ELR (cell line): ENCODE results near the gene SLC41A3.
A peak's percentile ranks its signal among the peaks of the same experiment; 100 is the strongest.
"Not testable (repeated sequence)": the region's sequence is repeated elsewhere in the genome, so short reads cannot be mapped to it uniquely, and the experiment has no call there.

Experiments used
- DNase-seq: peaks from one replicate; pipeline ENCODE4 v3.0.0-alpha.2; 2015; ENCODE audit warnings: low read depth

The SLC41A3 gene

DNA sequence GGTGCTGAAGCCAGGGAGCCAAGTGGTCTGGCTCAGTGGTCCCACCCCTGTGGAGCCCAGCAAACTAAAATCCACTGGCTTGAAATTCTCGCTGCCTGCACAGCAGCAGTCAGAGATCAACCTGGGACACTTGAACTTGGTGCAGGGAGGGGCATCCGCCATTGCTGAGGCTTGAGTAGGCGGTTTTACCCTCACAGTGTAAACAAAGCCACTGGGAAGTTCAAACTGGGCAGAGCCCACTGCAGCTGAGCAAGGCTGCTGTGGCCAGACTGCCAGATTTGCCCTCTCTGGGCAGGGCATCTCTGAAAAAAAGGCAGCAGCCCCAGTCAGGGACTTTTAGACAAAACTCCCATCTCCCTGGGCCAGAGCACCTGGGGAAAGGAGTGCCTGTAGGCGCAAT, 87.2 kb downstream of the SLC41A3 start:
- not testable (repeated sequence) for DNase-seq

DNA sequence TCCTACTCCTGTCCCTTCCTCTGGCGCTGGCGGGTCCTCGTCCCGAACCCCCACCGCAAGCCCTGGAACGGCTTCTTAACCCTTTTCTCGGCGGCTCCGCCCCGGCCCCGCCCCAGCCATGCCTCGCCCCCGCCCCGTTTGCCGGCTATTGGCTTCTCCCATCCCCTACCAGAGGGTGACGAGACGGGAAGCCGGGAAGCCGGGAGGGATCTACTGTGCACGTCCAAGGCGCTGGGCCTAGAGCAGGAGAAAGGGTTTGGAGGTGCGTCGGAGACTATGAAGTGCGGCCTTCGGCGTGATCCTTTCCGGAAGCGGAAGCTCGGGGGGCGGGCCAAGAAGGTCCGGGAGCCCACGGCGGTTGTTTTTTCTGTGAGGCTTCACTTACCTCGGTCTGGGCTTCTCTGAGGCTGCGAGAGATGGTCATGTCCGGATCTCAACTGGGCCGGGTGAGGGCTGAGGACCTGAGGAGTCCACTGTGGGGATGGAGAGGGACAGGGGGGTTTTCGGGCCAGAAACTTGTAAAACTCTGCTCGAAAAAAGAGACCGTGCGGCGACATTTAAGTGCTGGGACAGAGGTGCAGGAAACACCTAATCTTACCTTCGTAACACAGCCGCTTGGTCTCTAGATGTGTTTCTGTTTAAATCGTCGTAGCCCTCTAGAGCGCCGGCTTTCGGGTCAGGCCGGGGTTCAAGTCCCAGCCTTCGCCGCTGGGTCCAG, 93.5 kb downstream of the SLC41A3 start:
- DNase-seq, result peak; percentile 87

DNA sequence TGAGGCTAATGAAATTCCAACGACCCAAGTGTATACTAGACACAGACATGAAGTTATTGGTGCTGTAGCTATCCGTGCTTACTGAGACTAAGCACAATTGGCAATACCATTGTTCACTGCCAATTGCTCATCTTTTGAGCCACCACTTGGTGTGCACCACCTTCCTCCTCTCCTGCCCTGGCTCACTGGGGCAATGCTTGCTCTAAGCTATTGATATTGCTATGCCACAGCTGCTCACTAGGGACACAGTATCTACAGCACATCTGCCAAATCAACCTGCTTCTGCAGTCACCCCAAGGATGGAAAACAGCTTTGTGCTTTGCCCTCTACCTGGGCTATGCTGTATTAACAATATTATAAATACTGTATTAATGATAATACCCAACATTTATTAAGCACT, 99.0 kb downstream of the SLC41A3 start:
- DNase-seq, result not testable (repeated sequence)

DNA sequence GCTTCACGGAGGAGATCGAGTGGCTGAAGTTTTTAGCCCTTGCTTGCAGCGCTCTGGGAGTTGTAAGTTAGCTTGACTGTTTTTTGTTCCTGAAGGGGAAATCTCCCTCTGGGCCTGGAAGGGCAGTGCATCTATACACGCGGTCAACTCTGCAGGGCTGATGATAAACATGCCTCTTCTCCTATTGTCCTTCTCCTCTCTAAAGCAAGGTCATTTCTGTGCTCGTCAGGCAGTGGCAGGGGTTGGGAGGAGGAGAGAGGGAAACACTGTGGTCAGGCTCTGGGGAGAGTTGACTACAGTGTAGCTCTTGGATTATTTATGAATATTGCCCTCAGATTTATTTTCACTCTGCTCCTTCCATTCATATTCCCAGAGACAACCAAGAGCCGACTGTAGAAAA, 106.8 kb downstream of the SLC41A3 start:
- not testable (repeated sequence) for DNase-seq

DNA sequence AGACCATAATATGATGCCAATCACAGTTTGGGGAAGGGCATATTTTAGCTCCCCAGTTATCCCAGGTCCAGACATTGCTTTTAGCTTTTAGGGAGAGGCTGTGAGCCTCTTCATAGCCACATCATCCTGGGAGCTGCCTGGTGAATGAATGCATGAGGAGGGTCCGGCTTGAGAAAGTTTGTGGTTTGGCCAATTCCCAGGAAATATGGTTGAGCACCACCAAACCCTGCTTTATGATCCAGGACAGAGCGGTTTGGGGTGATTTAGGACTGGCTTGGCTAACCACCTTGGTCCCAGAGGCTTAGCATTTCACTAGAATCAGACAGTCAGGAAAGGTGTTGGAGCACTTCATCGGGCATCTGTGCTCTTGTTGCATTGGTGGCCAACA, 107.9 kb downstream of the SLC41A3 start:
- not testable (repeated sequence) for DNase-seq

DNA sequence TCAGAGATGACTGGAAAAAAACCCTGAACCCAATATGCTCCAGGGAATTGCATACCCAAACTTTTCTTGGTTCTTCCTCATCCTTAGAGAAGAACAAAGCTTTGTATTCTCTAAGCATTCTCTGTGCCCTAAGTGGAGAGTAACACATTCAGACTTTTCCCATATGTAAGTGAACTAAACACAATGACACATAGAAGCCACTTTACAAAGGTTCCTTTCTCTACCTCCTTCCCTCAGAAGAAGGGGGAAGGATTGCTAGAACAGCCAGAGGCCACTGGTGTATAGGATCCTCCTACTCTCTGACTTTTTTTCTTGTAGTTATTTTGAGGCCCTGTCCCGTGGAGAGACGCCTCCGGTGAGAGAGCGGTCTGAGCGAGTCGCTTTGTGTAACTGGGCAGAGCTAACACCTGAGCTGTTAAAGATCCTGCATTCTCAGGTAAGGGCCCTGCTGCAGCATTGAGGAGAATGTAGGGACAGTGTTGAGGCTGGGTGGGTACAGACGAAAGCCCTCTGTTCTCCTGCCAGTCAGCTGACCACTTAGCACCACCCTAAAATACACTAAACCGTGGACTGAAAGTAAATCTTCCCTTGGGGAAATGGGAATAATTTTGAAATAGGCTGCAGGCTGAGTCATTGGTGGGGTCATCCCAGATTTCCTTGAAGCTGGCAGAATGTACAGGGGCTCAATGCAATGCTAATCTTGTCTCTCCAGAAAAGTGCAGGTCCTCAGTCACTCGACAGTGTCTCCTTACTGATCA, 108.5 kb downstream of the SLC41A3 start:
- DNase-seq, result not testable (repeated sequence)

DNA sequence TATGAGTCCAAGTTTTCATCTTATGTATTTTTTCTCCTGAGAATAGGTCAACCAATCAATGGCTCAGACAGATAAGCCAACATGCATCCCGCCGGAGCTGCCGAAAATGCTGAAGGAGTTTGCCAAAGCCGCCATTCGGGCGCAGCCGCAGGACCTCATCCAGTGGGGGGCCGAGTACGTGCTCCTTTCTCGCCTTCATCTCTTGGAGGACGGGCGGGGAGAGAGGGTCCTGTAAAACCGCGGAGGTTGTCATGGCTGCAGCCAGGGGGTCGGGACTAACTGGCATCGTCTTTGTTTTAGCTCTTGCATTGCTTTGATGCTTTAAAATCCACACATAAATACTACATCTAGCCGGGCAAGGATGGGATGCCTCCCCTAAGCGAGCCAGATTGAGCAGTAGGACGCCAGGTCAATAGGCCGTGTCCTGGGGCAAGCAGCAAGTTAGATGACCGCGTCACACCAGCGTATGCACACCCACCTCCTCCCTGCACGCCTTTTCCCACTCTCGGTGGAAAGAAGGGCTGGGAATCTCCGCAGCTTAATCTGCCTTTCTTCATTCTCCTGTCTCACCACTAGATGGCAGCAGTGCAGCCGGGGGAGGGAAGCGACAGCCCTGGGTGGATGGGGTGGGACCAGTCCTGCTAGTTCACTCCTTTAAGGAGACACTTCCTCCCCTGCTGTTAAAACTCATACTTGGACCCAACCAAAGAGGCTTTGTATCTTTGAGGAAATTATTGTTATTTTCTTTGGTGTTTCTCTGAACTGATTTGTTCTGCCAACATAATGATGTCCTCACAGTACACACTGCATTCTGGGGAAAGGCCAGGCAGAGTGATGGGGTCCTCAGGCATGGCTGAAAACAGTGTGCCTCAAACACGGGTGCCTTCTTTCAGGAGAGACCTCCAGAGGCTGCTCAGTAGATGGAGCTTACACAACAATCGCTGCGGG, 111.7 kb downstream of the SLC41A3 start:
- DNase-seq, result peak; percentile 53

DNA sequence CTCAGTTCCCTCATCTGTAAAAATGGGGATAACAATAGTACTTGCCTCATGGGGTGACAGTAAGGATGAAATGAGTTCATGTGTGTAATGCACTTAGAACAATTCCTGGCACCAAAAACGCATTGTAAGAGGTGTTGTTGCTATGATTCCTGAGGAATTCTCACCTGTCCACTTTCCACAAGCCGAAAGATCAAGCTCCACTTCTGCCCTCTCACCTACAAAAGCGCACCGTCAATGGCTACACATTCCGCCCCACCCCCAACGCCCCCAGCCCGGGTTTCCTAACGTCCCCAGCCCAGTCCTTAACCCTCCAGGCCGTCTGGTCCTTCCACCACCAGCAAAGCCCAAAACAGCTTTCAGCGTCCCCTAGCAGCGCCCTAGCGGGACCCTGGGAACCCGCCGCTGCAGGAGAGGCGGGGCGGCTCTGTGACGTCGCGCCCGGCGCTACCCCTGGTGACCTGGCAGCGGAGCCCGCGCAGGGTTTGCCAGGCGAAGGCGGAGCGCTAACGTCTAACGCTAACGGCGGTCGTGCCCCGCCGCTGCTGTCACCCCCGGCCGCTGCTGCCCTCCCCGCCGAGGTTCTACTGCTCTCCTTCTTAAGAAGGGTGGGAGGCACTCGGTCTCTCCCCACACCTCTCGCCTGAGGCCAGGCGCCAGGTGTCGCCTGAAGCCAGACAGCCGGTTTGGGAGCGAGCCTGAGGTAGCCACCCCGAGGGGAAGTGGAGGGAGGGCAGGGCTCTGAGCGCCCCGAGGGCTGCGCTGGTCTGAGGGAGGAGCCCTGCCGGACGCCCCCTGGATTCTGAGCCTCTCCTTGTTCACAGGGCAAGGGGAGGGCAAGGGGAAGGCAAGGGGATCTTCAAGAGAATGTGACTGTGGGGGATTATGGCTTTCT, 115.0 kb downstream of the SLC41A3 start, which contains the start of gene ROPN1B:
ROPN1B (plus strand) TSS at position 478 of the 892 bp plus-strand sequence. CDS start 2,877 bp downstream, outside the sequence.
- not testable (repeated sequence) for DNase-seq

DNA sequence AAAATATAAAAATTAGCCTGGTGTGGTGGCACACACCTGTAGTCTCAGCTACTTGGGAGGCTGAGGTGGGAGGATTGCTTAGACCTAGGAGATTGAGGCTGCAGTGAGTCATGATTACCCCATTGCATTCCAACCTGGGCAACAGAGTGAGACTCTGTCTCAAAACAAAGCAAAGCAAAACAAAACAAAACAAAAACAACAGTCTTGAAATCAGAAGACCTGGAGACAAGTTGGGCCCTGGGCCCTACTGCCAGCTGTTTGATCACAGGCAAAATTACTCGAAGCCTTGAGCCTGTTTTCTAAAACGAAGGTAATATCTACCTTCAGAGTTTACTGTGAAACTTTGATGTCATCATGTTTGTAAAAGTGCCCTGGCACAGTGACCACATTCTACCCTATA, 115.8 kb downstream of the SLC41A3 start:
- not testable (repeated sequence) for DNase-seq

DNA sequence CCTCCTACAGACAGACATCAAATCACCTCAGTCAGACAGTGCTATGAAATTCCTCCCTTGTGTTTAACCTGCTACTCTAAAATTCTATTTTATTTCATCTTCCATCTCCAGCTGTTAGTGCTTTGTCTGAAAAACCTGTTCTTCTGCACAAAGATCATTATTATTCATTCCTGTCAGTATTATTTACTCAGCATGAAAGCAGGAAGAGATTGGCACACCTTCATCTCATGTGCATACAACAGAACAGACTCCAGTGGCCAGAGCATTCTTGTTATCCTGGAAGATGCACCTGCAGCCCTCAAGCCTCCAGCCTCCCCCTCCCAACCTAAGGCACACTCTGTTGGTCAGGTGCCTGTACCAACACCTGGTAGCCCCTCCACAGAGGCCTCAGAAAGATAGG, 116.8 kb downstream of the SLC41A3 start:
- no peak for DNase-seq

DNA sequence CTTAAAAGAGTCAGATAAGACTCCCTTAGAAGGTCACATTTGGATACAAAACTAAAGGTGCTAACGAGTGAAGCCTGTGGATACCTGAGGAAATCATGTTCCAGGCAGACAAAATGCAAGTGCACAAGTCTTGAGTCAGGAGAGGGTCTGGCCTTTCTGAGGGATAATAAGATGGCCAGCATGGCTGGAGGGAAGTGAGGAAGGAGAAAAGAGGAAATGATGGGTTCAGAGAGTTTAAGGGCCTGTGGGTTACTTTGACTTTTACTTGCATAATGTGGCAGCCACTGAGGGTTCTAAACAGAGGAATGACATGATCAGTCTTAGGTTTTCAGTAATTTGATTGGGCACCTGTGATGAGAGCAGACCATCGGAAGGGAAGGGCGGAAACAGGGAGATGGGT, 118.4 kb downstream of the SLC41A3 start:
- DNase-seq, result no peak

DNA sequence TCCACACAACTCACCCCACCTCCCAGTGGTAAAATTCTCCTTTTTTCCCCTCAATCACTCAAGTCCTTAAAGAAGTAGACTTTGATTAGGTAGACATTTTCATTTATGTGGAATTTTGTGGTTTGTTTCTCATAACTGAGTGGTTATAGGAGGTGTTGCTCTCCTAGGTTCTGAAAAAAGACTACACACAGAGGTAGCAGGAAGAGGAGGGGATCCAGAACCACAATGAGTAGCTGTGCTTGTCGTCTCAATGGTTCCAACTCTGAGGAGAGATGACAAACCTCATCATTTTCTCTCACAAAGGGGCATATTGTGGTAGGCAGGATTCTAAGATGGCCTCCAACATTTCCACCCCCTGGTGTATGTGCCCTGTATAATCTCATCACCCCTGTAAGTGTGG, 120.1 kb downstream of the SLC41A3 start:
- peak; percentile 15 for DNase-seq

DNA sequence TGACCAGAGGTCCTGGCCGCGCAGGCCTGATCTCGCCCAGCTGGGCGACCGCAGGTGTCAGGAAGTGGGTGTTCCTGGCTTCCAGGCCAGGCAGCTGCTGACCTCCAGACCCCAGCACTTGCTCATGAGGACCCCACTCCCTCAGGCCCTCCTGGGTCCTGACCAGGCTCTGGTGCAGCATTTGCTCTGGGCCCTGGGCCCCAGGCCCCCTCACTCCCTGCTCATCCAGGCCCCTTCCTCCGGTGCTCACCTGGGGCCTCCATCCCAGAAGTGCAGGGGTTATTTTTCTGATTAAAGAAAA, 122.7 kb downstream of the SLC41A3 start:
- DNase-seq, result no peak

DNA sequence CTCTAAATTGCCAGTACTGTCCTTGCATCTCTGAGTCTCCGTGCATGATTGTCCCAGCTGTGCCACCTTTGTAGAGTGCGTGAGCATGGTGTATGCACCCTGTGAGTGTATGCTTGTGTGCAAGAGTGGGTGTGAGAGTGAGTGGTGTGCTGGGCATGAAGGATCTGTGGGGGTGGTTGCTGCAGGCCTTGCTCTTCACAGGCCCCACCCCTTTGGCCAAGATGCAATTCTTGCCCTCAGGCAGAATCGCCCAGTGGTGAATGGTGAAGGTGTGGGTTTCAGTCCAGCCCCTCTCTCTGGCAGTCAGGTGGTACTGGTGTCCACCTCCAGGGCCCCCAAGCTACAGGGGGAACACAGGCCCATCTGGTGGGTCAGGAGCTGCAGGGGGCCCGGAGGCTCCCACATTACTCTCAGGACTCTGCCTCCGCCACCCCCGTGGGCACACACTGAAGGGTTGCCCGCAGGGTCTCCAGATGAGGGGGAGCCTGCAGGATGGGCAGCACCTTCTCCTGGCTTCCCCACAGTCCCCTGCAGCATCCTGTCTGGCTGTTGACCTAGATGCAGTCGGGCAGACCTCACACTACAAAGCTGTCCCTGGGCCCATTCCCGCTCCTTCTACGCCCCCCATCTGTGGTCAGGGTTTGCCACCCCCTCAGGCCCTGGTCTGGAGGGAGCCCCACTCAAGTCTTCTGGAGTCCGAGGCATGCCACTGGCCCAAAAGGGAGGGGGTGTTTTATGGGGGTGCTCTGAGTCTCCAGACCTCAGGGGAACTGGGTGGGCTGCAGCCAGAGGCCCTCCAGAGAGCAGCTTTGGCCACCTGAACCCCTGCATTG, 123.3 kb downstream of the SLC41A3 start:
- DNase-seq, result no peak

DNA sequence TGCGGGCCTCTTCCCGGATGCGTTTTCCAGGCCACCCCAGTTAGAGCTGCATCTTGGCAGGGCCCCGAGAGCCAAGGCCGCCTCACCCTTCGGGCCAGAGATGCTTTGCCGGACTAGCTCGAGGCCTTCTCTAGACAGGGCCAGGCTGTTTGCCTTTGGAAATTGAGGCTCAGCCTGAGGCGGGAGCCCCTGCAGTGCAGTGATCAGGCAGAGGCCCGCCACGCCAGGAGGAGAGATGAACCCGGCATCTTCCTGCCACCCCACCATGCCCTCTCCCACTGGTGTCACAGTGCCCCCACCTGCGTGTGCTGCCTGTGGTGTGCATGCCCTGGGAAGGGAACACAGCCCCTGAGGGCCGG, 123.9 kb downstream of the SLC41A3 start:
- no peak for DNase-seq

DNA sequence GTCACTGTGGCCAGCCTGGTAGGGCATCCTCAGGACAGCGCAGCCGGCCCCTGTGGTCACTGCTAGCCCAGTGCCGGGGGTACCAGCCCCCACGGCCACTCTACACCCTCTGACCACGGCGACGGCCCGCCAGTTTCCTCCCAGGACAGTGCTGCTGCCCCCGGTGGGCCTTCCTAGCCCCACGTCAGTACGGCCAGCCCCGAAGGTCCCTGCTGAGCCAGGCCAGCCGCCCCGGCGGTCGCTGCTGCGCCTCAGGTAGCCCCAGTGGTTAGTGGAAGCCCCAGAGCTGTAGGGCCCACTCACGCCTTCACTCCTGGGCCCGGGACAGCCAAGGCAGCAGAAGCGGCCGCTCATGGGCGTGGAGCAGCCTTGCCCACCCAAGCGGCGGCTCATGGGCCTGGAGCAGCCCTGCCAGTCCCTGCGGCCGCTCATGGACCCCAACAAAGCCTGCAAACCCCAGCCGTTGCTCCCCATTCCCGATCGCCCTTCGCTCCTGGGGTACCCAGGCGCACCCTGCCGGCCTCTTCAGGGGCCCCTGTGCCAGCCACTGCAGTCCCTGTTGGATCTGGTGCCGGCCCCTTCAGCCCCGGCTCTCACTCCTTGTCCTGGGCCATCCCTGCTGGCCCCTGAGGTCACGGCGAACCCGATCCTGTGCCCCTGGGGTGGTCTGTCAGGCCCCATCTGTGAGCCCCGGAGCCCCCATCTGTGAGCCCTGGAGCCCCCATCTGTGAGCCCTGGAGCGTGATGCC, 124.4 kb downstream of the SLC41A3 start:
- DNase-seq, result no peak

DNA sequence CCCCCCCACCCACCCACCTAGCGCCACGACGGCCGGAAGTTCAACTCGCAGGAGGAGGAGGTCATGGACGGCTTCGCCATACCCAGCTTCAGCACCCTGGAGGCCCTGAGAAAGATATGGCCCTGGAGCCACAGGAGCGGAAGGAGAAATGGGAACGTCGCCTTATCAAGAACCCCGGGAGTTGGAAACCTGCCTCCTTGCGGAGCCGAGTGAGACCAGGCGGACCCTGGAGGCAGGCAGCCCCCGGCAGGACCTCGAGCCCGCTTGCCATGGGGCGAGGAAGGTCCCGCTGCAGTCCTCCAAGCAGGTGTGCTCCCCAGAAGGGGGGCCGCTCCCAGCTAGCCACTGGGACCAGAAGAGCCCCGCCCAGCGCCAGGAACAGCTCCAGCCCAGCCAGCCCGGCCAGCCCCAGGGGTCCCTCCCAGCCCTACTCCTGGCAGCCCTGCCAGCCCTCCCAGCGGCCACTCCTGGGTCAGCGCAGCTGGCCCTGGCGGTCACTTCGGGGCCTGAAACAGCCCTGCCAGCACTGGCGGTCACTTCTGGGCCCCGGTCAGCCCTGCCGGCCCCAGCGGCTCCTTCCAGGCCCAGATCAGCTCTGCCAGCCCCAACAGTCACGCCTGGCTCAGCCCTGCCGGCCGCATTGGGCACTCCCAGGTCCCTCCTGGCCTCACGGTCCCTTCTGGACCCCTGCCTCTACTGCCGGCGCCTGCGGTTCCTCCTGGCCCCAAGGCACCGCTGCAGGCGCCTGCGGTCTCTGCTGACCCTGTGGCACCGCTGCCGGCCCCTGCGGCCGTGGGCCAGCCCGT, 125.2 kb downstream of the SLC41A3 start:
- DNase-seq, result no peak

DNA sequence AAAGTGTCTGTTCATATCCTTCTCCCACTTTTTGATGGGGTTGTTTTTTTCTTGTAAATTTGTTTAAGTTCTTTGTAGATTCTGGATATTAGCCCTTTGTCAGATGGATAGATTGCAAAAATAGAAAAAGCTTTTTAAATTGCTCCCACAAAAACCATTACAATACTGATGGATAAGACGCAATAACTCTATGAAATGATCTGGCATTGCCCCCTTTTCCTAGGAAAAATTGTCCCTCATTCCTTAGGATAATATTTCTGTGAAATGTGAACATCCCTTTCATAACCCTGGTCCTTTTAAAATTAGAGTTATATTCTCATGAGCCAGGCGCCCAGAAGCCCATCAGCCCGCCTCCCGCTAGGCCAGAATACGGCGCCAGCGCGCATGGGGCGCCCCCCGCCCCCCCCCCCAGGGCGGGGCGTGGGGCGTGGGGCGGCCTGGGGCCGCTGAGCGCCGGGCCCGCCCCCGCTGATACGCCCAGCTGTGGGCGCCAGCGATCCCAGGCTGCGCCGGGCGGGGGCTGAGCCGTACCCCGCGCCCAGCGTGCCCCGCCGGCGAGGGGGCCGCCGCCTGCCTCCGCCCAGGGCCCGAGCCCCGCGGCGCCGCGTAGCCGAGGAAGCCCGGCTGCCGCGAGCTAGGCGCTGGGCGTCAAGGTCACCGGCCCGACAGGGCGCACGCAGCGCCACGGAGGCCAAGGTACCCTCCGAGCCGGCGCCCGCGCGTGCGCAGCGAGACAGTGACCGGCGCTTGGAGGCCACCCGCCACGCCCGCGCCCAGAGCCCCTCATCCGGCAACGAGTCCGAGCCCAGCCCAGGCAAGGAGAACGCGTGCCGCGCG, 126.0 kb downstream of the SLC41A3 start:
- no peak for DNase-seq
